Heart right ventricle (tissue), 16 donors: Measurements from ENCODE around the gene PHACTR3. TPM values are rescaled to one million over a fixed set of nuclear protein-coding genes. Genes with fewer than 3 reads are reported as not detected.
A peak's percentile ranks its signal among the peaks of the same experiment; 100 is the strongest.

Experiments used
- ATAC-seq, 8 donors: fragments of 200-7000 bp; cut with Tn5 transposase; one replicate each; pipeline ENCODE4 v1.9.1; 2020; ENCODE audit warnings: mild to moderate bottlenecking in 8 of 8, moderate library complexity in 8 of 8, moderate number of reproducible peaks in 1 of 8
- DNase-seq, 2 donors: peaks; one replicate each; pipeline ENCODE4 v3.0.0-alpha.2; 2020
- H3K27ac ChIP-seq, 10 donors: fragments of 200-600 bp; sonication (generic) in 2 of 10; one replicate each; pipeline versions ENCODE4 v1.5.0 to v1.8.0; 2020 to 2022; ENCODE audit warnings: mild to moderate bottlenecking in 3 of 10
- H3K27me3 ChIP-seq, 7 donors: fragments of 200-600 bp; one replicate each; pipeline ENCODE4 v1.8.0; 2021 to 2022; ENCODE audit warnings: mild to moderate bottlenecking in 2 of 7
- H3K36me3 ChIP-seq, 9 donors: fragments of 200-600 bp; sonication (generic) in 1 of 9; one replicate each; pipeline versions ENCODE4 v1.5.0 to v1.8.0; 2020 to 2022; ENCODE audit warnings: mild to moderate bottlenecking in 2 of 9
- H3K4me1 ChIP-seq, 9 donors: fragments of 200-600 bp; sonication (generic) in 1 of 9; one replicate each; pipeline versions ENCODE4 v1.5.0 to v1.8.0; 2020 to 2022; ENCODE audit warnings: mild to moderate bottlenecking in 4 of 9
- H3K4me3 ChIP-seq, 10 donors: fragments of 200-600 bp; sonication (generic) in 2 of 10; one replicate each; pipeline versions ENCODE4 v1.5.0 to v1.8.0; 2020 to 2022; ENCODE audit warnings: mild to moderate bottlenecking in 7 of 10, moderate library complexity in 2 of 10
- H3K9me3 ChIP-seq, 11 donors: fragments of 200-600 bp in 10 of 11; sonication (generic) in 2 of 11; one replicate each; pipeline versions ENCODE4 v1.5.0 to v1.8.0; 2013 to 2022; ENCODE audit warnings: mild to moderate bottlenecking in 2 of 11, control low read depth in 1 of 11, moderate library complexity in 1 of 11
- CTCF ChIP-seq, 9 donors: fragments of 200-600 bp; sonication (generic) in 2 of 9; IDR thresholded peaks; one replicate each; pipeline versions ENCODE4 v1.5.0 to v1.8.0; 2021 to 2022; ENCODE audit warnings: antibody characterized with exemption in 9 of 9, mild to moderate bottlenecking in 5 of 9, moderate library complexity in 1 of 9
- WGBS, 2 donors: extraction: QIAGEN DNeasy Blood & Tissue Kit; methylation state at CpG; one replicate each; pipeline ENCODE4 v1.1.7; 2013; ENCODE audit warnings: inconsistent platforms in 1 of 2; 5-methylcytosine and 5-hydroxymethylcytosine counted together
- intact Hi-C, 10 donors: fragments of 100-400 bp; cut with DNase I; formaldehyde crosslinking; loops; one replicate each; pipeline versions ENCODE4 v1.11.1 to v1.14.2; 2022
- polyA plus RNA-seq, 2 donors: library from polyadenylated mRNA; stranded (reverse); fragments of 200-250 nt; gene quantifications; one replicate each; pipeline ENCODE4 v1.2.3, GENCODE V29; 2013
- total RNA-seq, 10 donors: library from RNA; stranded (reverse); fragmentation: NEBNext Ultra II Directional in 3 of 10; extraction: Animal tissue kit (Norgen Biotek cat#: 25700) in 3 of 10; gene quantifications; one replicate each; pipeline versions ENCODE4 v1.2.1 to v1.2.4, GENCODE V29; 2021 to 2023
- donor health status: Arrhythmogenic right ventricular cardiomyopathy.
- donor health status: ischemic (EF 13 %, LVEDD 7.1; RV severe dilation, severe dysfunction).
- donor health status: healthy with polysubstance abuse.
- donor health status: DM: no; HTN: yes; CAD: no.
- donor health status: DM: no; HTN: no; CAD: no.
- donor health status: ischemic (EF 25% LVEDD 6.9; RV normal size, moderate dysfunction).
- donor health status: ischemic (EF 25% LVEDD 5.7; RV mildly dilated, moderate dysfunction).
- donor health status: healthy.
- donor health status: DM: yes; HTN: yes; CAD: no.
- donor health status: Ischemic cardiomyopathy.
- donor health status: ischemic (EF 35%, LVEDD 5.7; RV mildly dilated, moderate dysfunction).
- donor health status: nonischemic (EF 11% LVEDD 7.7; RV severe dilation, severe dysfunction).
- donor health status: DM: yes; HTN: yes; CAD: no.
- donor health status: PGD.
- donor health status: ischemic (EF 29% LVEDD 5.4; RV normal size, mild dysfunction).
- donor health status: nonischemic (EF 23%, LVEDD 6.1; RV moderate dilation, normal function).

PHACTR3 gene
- total and polyA plus RNA-seq, 12 donors: 0.51 to 24.1 (median 3.7) TPM

- no peak for ATAC-seq
- Histone ChIP-seq H3K27me3 (peaks cover 0 to 14% (median 3%) of the 10 kb centered on the region in 7 donors), H3K36me3 (no peaks in the 10 kb centered on the region), H3K4me3 (no peak overlapping the region), H3K27ac (no peak overlapping the region), H3K9me3 (no peaks in the 10 kb centered on the region), H3K4me1 (peaks cover 0 to 3% (median 0%) of the 10 kb centered on the region in 9 donors)
- no peak for DNase-seq
- TF ChIP-seq CTCF (IDR thresholded peaks at IDR 0.05): no peak
- intact Hi-C loops: no loop called here
- 87 to 93% methylated on average over 7 of the region's 7 CpGs for WGBS, 2 donors
These were observed 78.8 kb downstream of the PHACTR3 start for GRCh38 chr20:59683181-59683580.

- no peak overlapping the region for H3K4me3 ChIP-seq
- intact Hi-C loops: no loop called here
- H3K9me3 ChIP-seq: no peaks in the 10 kb centered on the region
- H3K36me3 ChIP-seq: no peaks in the 10 kb centered on the region
- WGBS, 2 donors: 87 to 89% methylated on average over 9 of the region's 9 CpGs
- H3K4me1 ChIP-seq: peaks cover 0 to 10% (median 0%) of the 10 kb centered on the region in 9 donors
- H3K27me3 ChIP-seq: peaks cover 0 to 3% (median 0%) of the 10 kb centered on the region in 7 donors
- no peak for TF ChIP-seq CTCF (IDR thresholded peaks at IDR 0.05)
- ATAC-seq (no peak), DNase-seq (no peak)
- H3K27ac ChIP-seq: no peak overlapping the region
These were observed 80.4 kb downstream of the PHACTR3 start for GRCh38 chr20:59684685-59685242.

DNA sequence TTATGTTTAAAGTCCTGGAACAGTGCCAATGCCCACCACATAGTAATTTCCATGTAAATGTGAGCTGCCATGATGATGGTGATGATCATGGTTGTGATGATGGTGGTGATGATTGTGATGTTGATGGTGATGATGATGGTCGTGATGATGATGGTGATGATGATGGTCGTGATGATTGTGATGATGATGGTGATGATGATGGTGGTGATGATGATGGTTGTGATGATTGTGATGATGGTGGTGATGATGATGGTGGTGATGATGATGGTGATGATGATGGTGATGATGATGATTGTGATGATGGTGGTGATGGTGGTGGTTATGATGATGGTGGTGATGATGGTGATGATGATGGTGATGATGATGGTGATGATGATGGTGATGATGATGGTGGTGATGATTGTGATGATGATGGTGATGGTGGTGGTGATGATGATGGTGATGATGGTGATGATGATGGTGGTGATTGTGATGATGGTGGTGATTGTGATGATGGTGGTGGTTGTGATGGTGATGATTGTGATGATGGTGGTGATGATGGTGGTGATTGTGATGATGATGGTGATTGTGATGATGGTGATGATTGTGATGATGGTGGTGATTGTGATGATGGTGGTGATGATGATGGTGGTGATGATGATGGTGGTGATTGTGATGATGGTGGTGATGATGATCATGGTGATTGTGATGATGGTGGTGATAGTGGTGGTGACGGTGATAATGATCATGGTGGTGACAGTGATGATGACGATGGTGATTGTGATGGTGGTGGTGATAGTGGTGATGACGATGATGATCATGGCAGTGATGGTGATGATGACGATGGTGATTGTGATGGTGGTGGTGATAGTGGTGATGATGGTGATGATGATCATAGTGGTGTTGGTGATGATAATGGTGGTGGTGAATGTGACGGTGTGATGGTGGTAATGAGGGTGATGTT lies 82.3 kb downstream of the PHACTR3 start:
- DNase-seq (no peak), ATAC-seq (no peak)
- H3K4me1 ChIP-seq: peaks cover 0 to 10% (median 0%) of the 10 kb centered on the region in 9 donors
- peaks cover 0 to 4% (median 0%) of the 10 kb centered on the region in 7 donors for H3K27me3 ChIP-seq
- H3K4me3 ChIP-seq: no peak overlapping the region
- intact Hi-C loops: no loop called here
- no peak overlapping the region for H3K27ac ChIP-seq
- H3K9me3 ChIP-seq: no peaks in the 10 kb centered on the region
- no peaks in the 10 kb centered on the region for H3K36me3 ChIP-seq
- WGBS, 2 donors: 94 to 96% methylated on average over 7 of the region's 7 CpGs
- TF ChIP-seq CTCF (IDR thresholded peaks at IDR 0.05): no peak

GRCh38 chr20:59688356-59688755 lies 84.0 kb downstream of the PHACTR3 start:
- ATAC-seq: no peak
- H3K4me3 ChIP-seq: no peak overlapping the region
- no peak for DNase-seq
- intact Hi-C loops: no loop called here
- H3K36me3 ChIP-seq: no peaks in the 10 kb centered on the region
- H3K4me1 ChIP-seq: peaks cover 0 to 13% (median 7%) of the 10 kb centered on the region in 9 donors
- H3K9me3 ChIP-seq: no peaks in the 10 kb centered on the region
- H3K27me3 ChIP-seq: peaks cover 0 to 7% (median 0%) of the 10 kb centered on the region in 7 donors
- H3K27ac ChIP-seq: peak overlapping the region in 1 of 10 donors; percentile 52
- WGBS, 2 donors: 41 to 48% methylated on average over 3 of the region's 3 CpGs
- no peak for TF ChIP-seq CTCF (IDR thresholded peaks at IDR 0.05)
